ENCODE data around the gene SCD5. TPM values are rescaled to one million over a fixed set of nuclear protein-coding genes. Genes with fewer than 3 reads are reported as not detected.

Gene SCD5
- total RNA-seq, 1 donor from 2014 or later, result 23.9 TPM

DNA sequence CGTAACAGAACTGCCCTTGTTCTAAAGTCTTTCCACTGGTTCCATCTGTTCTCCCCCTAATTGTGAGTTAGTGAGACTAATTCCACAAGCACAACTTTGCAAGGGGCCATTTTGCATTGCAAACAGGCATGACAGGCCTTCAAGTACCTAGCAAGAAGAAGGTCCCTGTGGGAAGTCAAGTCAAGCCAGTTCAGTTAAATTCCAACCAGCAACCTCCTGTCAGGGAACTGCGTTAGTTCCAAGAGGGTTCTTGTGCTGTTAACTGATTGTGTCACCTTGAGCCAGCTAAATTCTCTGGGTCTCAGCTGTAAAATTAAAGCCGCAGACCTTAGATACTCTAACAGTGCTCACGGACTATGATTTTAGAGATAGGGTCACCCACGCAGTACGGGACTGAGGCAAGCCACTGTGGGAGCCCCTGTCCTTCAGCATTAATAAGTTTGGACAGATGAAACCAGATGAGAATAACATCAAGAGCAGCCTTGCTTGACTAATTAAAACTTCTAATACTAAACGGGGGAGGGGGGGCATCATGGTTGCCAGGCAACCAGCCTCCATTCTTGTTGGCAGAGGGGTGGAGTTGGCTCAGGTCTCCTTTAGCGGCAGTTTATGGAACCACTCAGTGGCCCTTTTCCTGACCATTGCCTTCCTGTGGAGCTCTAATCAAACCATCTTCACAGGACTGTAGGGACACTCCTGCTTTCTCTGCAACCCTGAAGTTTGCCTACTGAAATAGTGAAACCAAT is 212.7 kb downstream of the SCD5 start:
- H3K27ac Mint-ChIP-seq (ENCODE audit: unreplicated experiment), result no peak overlapping the region
- peaks cover 14% of the 10 kb centered on the region for H3K27me3 Mint-ChIP-seq (ENCODE audit: unreplicated experiment)
- H3K36me3 Mint-ChIP-seq (ENCODE audit: unreplicated experiment), result no peaks in the 10 kb centered on the region
- H3K4me3 Mint-ChIP-seq (ENCODE audit: unreplicated experiment), result no peak overlapping the region
- DNase-seq (ENCODE audit: extremely low spot score, unreplicated experiment), result no peak
- peaks cover 4% of the 10 kb centered on the region for H3K4me1 Mint-ChIP-seq (ENCODE audit: unreplicated experiment)
- TF ChIP-seq CTCF (IDR thresholded peaks at IDR 0.05), result no peak
- no peaks in the 10 kb centered on the region for H3K9me3 Mint-ChIP-seq (ENCODE audit: unreplicated experiment)

DNA sequence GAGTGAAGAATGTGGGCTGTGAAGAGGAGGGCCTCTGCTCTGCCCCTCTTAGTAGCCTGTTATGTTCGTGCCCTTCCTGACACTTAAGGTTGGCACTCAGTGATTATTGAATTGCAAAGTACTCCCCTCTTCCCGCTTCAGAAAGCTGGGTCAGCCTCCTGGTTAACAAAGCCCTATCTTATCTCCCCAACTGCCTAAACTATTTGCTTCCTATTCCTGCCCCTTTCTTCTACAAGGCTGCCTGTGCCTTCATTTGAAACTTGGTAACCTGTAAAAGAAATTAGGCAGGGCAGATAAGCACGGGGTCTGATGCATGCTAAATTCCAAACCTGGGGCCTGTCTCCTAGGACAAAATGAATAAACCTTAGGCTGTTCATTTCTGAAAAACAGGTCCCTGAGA is 213.7 kb downstream of the SCD5 start:
- H3K27ac Mint-ChIP-seq (ENCODE audit: unreplicated experiment), result no peak overlapping the region
- no peak for TF ChIP-seq CTCF (IDR thresholded peaks at IDR 0.05)
- no peak overlapping the region for H3K4me3 Mint-ChIP-seq (ENCODE audit: unreplicated experiment)
- no peaks in the 10 kb centered on the region for H3K36me3 Mint-ChIP-seq (ENCODE audit: unreplicated experiment)
- no peak for DNase-seq (ENCODE audit: extremely low spot score, unreplicated experiment)
- H3K4me1 Mint-ChIP-seq (ENCODE audit: unreplicated experiment), result peaks cover 4% of the 10 kb centered on the region
- no peaks in the 10 kb centered on the region for H3K9me3 Mint-ChIP-seq (ENCODE audit: unreplicated experiment)
- H3K27me3 Mint-ChIP-seq (ENCODE audit: unreplicated experiment), result peaks cover 8% of the 10 kb centered on the region

DNA sequence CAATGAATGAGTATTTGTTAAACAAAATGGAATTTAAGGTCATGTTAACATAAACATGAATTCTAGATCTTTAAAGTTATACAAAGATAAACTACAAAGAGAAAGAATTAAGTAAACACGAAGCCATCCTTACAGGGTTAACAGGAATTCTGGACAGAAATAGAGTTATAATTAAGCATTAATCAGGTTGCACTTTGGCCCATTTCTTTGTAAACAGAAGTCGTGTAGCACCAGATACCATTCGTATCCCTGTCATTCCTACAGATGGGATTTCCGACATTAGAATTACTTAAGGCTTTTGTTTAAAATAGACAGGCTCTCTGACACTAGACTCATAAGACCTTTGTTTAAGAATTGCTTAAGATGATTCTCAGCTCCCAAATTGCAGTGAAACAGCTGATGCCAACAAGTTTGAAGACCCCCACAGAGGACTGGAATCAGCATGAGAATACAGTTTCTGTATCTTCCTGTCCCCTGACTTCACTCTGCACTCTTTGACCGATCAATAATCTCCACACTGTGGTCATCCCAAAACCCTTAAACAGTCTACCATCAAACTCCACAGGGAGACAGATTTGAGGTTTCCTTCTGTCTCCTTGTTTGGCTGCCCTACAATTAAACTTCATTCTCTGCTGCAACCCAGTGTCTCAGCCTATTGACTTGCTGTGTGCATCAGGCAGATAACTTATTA is 214.6 kb downstream of the SCD5 start:
- no peak for DNase-seq (ENCODE audit: extremely low spot score, unreplicated experiment)
- no peak for TF ChIP-seq CTCF (IDR thresholded peaks at IDR 0.05)
- peaks cover 6% of the 10 kb centered on the region for H3K27me3 Mint-ChIP-seq (ENCODE audit: unreplicated experiment)
- no peaks in the 10 kb centered on the region for H3K36me3 Mint-ChIP-seq (ENCODE audit: unreplicated experiment)
- no peak overlapping the region for H3K27ac Mint-ChIP-seq (ENCODE audit: unreplicated experiment)
- H3K9me3 Mint-ChIP-seq (ENCODE audit: unreplicated experiment), result no peaks in the 10 kb centered on the region
- no peak overlapping the region for H3K4me3 Mint-ChIP-seq (ENCODE audit: unreplicated experiment)
- H3K4me1 Mint-ChIP-seq (ENCODE audit: unreplicated experiment), result peaks cover 4% of the 10 kb centered on the region

GRCh38 chr4:82579932-82580331 is 218.7 kb downstream of the SCD5 start:
- DNase-seq (ENCODE audit: extremely low spot score, unreplicated experiment), result no peak
- Mint-ChIP-seq H3K27ac (ENCODE audit: unreplicated experiment) (no peak overlapping the region), H3K36me3 (ENCODE audit: unreplicated experiment) (no peaks in the 10 kb centered on the region), H3K9me3 (ENCODE audit: unreplicated experiment) (no peaks in the 10 kb centered on the region), H3K4me1 (ENCODE audit: unreplicated experiment) (no peaks in the 10 kb centered on the region), H3K4me3 (ENCODE audit: unreplicated experiment) (no peak overlapping the region), H3K27me3 (ENCODE audit: unreplicated experiment) (peaks cover 8% of the 10 kb centered on the region)
- no peak for TF ChIP-seq CTCF (IDR thresholded peaks at IDR 0.05)

Small RNAs within 50 kb of the gene (microRNA-seq; reads per million reads assigned to microRNA genes)
- gene MIR575 (ENCODE audit: unreplicated experiment), result not detected

Other genes starting within 250 kb of the SCD5 start
- 1.3 and 1.6 TPM in 2 replicates for gene TMEM150C, start 236.8 kb downstream of the SCD5 start, total RNA-seq
- gene SEC31A, start 92.4 kb upstream of the SCD5 start, total RNA-seq, result 360 and 377 TPM in 2 replicates
- gene THAP9, start 101.9 kb upstream of the SCD5 start, total RNA-seq, result 4.9 and 6.2 TPM in 2 replicates
- gene LIN54, start 212.0 kb upstream of the SCD5 start, total RNA-seq, result 12.6 TPM in 2 replicates
- gene COPS4, start 236.4 kb upstream of the SCD5 start, total RNA-seq, result 33.8 and 38.5 TPM in 2 replicates

All from osteocyte (in vitro differentiated cells).